Stimulated activated CD4-positive, alpha-beta T cell treated with anti-CD3 and anti-CD28 coated beads, Interleukin-2, amount 100 ng/mL, for 24 hours (primary cell): Measurements from ENCODE around the gene S100A5.

Experiments used
- DNase-seq, 2 donors: peaks; one replicate each; pipeline ENCODE4 v3.0.0-alpha.2; 2020

The S100A5 gene

GRCh38 chr1:153546796-153547559 is 6.2 kb upstream of the S100A5 start:
- DNase-seq = no peak

- DNase-seq = no peak
These were observed 5.6 kb upstream of the S100A5 start for GRCh38 chr1:153546371-153546770.

- DNase-seq = peak; percentile 93 to 94
These were observed 4.6 kb upstream of the S100A5 start, which contains the start of gene S100A4 for GRCh38 chr1:153545067-153546055. Gene S100A4, minus strand, starts transcription at chr1:153545806. Its CDS starts 1,012 bp downstream, at chr1:153544794.

- DNase-seq = no peak
These were observed 3.8 kb upstream of the S100A5 start for GRCh38 chr1:153544453-153545066.

DNA sequence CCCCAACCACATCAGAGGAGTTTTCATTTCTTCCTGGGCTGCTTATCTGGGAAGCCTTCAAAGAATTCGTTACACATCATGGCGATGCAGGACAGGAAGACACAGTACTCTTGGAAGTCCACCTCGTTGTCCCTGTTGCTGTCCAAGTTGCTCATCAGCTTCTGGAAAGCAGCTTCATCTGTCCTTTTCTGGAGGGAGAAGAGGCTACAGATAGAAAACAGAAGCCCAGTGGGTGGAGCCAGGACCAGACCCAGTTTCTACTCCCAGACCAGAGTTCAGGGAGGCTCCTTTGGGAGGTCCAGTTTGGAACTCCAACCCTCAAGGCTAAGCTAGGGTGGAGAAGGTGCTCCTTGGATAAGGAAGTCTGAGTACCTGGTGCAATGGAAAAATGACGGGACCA is 3.0 kb upstream of the S100A5 start:
- DNase-seq = no peak

- no peak for DNase-seq
These were observed 2.4 kb upstream of the S100A5 start for GRCh38 chr1:153542956-153543711.

- no peak for DNase-seq
These were observed 1.2 kb upstream of the S100A5 start for GRCh38 chr1:153541641-153542590.

DNA sequence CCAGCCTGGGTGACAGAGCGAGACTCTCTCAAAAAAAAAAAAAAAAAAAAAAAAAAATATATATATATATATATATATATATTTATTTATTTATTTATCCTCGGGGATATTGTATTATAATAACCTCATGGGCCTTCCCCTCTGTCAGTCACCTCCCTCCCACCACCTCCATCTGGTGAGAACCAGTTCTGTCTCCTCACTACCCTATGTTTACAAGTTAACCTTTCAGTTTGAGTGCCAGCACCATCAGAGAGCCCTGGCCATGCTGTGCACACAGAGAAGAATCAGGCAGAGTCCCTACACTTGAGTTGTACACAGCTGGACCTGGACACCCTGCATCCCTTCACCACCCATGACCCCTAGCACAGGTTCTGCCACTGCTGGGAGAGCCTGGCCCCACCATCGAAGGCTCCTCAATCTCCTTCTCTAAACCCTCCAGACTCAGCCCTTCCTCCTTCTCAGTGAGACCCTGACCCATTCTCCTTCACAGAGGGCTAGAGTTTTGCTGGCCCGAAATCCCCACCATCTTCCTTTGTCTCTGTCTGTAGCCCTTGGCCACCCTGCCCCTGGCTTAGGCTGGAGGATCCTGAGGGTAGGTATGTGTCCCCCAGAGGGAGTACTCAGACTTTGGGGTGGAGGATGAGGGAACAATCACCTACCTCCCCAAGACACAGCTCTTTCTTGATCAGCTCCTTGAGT is 1.2 kb downstream of the S100A5 start:
- no peak for DNase-seq

DNA sequence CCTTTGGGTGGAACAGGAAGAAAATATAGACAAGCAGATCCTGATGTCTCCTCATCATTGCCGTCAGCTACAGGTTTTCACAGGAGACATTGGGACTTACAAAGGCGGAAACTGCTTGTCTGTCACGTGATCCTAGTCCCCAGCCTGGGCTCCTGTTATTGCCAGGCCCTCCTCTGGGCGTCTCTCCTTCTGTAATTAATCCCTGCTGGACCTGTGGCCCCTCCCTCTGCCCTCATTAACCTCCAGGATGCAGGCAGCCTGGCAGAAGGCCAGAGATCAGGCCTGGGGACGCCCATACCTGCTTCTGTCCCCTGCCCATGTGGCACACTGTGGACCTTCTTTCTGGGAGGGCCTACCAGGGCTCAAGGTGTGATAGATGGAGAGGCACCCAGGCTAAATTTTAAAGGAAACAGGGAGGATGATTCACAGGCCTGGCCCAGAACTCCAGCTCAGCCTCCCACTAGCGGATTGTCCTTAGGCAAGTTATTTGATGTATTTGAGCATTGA is 2.4 kb downstream of the S100A5 start:
- DNase-seq = no peak

- DNase-seq = no peak
These were observed 3.4 kb downstream of the S100A5 start for GRCh38 chr1:153537376-153537730.

- no peak for DNase-seq
These were observed 3.9 kb downstream of the S100A5 start for GRCh38 chr1:153536671-153537375.

- DNase-seq = peak; percentile 82
These were observed 4.6 kb downstream of the S100A5 start for GRCh38 chr1:153536012-153536670.

GRCh38 chr1:153535242-153536011 is 5.3 kb downstream of the S100A5 start, which contains the start of gene S100A6:
Gene S100A6, minus strand, starts transcription at chr1:153535991. Its CDS starts 652 bp downstream, at chr1:153535339.
- DNase-seq = peak; percentile 53 to 61

GRCh38 chr1:153534925-153535241 is 5.9 kb downstream of the S100A5 start:
- no peak for DNase-seq

DNA sequence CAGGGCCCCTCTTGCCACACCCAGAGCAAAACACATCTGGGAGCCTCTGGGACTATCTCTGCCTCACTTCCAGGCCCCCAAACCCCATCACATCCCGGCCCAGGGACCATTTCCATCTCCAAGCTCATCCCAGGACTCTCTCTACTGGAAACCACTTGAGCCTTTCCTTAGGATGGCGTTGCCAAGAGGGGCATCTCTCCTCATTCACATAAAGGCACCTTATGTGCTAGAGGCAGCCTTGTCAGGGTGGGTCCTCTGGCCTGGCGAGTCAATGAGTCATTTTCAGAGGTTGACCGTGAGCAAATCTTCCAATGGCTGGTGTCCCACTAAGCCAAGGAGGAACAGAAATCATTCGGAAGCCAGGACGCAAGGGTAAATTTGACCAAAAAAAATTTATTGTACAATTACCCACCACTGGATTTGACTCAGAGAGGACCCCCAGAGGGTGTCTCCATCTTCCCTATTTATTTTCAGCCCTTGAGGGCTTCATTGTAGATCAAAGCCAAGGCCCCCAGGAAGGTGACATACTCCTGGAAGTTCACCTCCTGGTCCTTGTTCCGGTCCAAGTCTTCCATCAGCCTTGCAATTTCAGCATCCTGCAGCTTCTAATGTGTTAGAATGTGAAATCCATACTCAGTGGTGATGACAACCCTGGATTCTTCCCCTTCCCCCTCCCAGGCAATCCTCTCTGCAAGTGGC is 6.4 kb downstream of the S100A5 start:
- DNase-seq = no peak

DNA sequence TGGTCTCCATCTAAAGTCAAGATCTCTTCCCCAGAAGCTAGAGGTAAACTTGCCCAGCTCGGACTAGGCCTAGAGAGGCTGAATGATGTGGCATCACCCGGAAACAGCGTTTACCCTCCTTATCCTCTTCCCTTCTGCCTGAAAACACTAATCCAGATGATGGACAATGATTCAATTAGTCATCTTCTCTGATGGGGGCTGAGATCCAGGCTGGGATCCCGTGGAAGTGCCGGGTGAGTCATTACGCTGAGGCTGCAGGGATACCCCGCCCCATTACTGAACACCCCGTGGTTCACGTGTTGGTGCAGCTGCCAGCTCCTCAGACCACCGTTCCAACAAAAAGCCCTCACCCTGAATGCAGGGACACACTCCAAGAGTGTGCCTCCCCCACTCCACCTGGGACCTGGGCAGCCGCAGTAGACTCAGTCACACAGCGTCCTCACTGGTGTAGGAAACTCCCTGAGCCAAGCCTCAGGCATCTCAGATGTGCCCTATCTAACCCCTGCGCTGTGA is 7.0 kb downstream of the S100A5 start:
- no peak for DNase-seq

DNA sequence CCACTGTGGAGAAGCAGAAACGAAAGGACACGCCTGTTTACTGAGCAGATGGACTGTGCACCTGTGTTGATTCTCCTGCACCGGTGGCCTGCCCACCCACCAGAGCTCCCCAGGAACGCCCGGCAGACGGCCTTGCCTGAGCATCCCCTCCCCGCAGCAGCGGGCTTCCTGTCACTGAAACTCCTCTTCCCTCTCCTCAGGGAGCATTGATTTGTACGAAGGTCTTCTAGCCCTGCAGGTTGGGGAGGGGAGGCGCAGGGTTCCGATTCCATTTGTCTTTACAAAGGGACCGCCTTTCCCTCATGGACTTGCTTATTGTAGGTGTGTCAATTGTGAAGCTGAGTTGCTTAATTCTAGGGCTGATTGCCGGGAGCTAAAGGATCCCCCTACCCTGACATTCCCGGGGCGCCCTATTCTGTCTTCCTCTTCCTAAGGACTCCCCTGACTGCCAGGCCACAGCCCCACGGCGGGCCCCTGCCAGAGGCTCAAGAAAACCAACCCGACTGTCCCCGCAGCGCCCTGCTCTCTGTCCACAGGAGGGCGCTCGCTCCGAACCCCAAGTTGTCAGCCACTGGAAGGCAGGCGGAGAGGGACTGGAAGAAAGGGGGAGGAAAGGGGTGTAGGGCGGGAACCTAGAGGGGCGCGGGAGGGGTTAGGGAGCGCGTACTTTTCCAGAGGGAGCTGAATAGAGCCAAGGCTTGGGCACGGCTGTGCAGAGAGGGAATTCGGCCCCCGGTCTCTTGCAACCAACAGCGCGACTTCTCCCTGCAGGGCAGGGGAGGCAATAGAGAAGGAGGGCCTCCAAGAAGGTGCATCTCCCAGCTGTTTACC is 7.8 kb downstream of the S100A5 start:
- peak; percentile 83 to 86 for DNase-seq
